Progenitor cell of endocrine pancreas (in vitro differentiated cells): ENCODE measurements around the gene TIMM13. TPM values are rescaled to one million over a fixed set of nuclear protein-coding genes. Genes with fewer than 3 reads are reported as not detected.
"Not testable (repeated sequence)": the region's sequence is repeated elsewhere in the genome, so short reads cannot be mapped to it uniquely, and the experiment has no call there.

Experiments used
- DNase-seq: peaks from one replicate; pipeline ENCODE4 v3.0.0; 2021; ENCODE audit warnings: low spot score; ENCODE audit not compliant: unreplicated experiment
- H3K27ac Mint-ChIP-seq: 2 replicates; pipeline ENCODE4 v1.8.0; 2021; ENCODE audit warnings: mild to moderate bottlenecking, moderate library complexity, mixed read lengths
- H3K27me3 Mint-ChIP-seq: 2 replicates; pipeline ENCODE4 v1.8.0; 2021; ENCODE audit warnings: mixed read lengths
- H3K36me3 Mint-ChIP-seq: 2 replicates; pipeline ENCODE4 v1.8.0; 2022; ENCODE audit warnings: mixed read lengths; ENCODE audit not compliant: insufficient read depth
- H3K4me1 Mint-ChIP-seq: 2 replicates; pipeline ENCODE4 v1.8.0; 2021; ENCODE audit warnings: low read depth, mixed read lengths
- H3K4me3 Mint-ChIP-seq: 2 replicates; pipeline ENCODE4 v1.8.0; 2021; ENCODE audit warnings: low read depth, mild to moderate bottlenecking, moderate library complexity, mixed read lengths
- H3K9me3 Mint-ChIP-seq: 2 replicates; pipeline ENCODE4 v1.8.0; 2021; ENCODE audit warnings: low read depth, mixed read lengths
- CTCF ChIP-seq: fragments of 200-600 bp; sonication (generic); IDR thresholded peaks from one replicate; pipeline ENCODE4 v1.5.0; 2021; ENCODE audit warnings: antibody characterized with exemption, mild to moderate bottlenecking; ENCODE audit not compliant: unreplicated experiment
- total RNA-seq: library from RNA; stranded (reverse); gene quantifications from 2 replicates; pipeline ENCODE4 v1.2.1, GENCODE V29; 2021

Gene TIMM13
- total RNA-seq, 1 donor from 2014 or later: 110 TPM

- no peaks in the 10 kb centered on the region for H3K27me3 Mint-ChIP-seq
- H3K27ac Mint-ChIP-seq: peak overlapping the region; percentile 52
- no peaks in the 10 kb centered on the region for H3K4me1 Mint-ChIP-seq
- H3K4me3 Mint-ChIP-seq: no peak overlapping the region
- peaks cover 3% of the 10 kb centered on the region for H3K36me3 Mint-ChIP-seq
- H3K9me3 Mint-ChIP-seq: no peaks in the 10 kb centered on the region
- DNase-seq: no peak
- no peak for TF ChIP-seq CTCF
Observed at GRCh38 chr19:2420490-2420889, 6.9 kb downstream of the TIMM13 start.

GRCh38 chr19:2419754-2420153 lies 7.6 kb downstream of the TIMM13 start:
- Mint-ChIP-seq H3K4me1 (no peaks in the 10 kb centered on the region), H3K9me3 (no peaks in the 10 kb centered on the region), H3K27me3 (no peaks in the 10 kb centered on the region), H3K4me3 (no peak overlapping the region), H3K36me3 (peaks cover 3% of the 10 kb centered on the region), H3K27ac (no peak overlapping the region)
- no peak for TF ChIP-seq CTCF
- no peak for DNase-seq

- H3K4me3 Mint-ChIP-seq: no peak overlapping the region
- no peaks in the 10 kb centered on the region for H3K9me3 Mint-ChIP-seq
- H3K27me3 Mint-ChIP-seq: peaks cover 4% of the 10 kb centered on the region
- H3K27ac Mint-ChIP-seq: no peak overlapping the region
- no peak for TF ChIP-seq CTCF
- H3K36me3 Mint-ChIP-seq: peaks cover 5% of the 10 kb centered on the region
- DNase-seq: no peak
- no peaks in the 10 kb centered on the region for H3K4me1 Mint-ChIP-seq
Observed at GRCh38 chr19:2417881-2418406, 9.4 kb downstream of the TIMM13 start.

GRCh38 chr19:2417436-2417835 lies 9.9 kb downstream of the TIMM13 start:
- not testable (repeated sequence) for H3K27ac Mint-ChIP-seq, H3K27me3 Mint-ChIP-seq, H3K4me3 Mint-ChIP-seq, DNase-seq, H3K9me3 Mint-ChIP-seq, H3K36me3 Mint-ChIP-seq, H3K4me1 Mint-ChIP-seq

GRCh38 chr19:2416321-2417097 lies 10.9 kb downstream of the TIMM13 start:
- Mint-ChIP-seq H3K27ac (no peak overlapping the region), H3K4me3 (no peak overlapping the region), H3K4me1 (no peaks in the 10 kb centered on the region), H3K36me3 (peaks cover 5% of the 10 kb centered on the region), H3K27me3 (peaks cover 14% of the 10 kb centered on the region), H3K9me3 (peaks cover 3% of the 10 kb centered on the region)
- no peak for TF ChIP-seq CTCF
- no peak for DNase-seq

GRCh38 chr19:2415973-2416319 lies 11.4 kb downstream of the TIMM13 start:
- Mint-ChIP-seq H3K9me3 (peaks cover 3% of the 10 kb centered on the region), H3K36me3 (peaks cover 5% of the 10 kb centered on the region), H3K27me3 (peaks cover 14% of the 10 kb centered on the region), H3K4me3 (no peak overlapping the region), H3K4me1 (no peaks in the 10 kb centered on the region), H3K27ac (no peak overlapping the region)
- TF ChIP-seq CTCF: no peak
- DNase-seq: no peak
